Midbrain (tissue), 1 donor: ENCODE data around the gene CIPC.

Experiments used
- DNase-seq: peaks from one replicate; lab custom pipeline; 2025; lab: John Stamatoyannopoulos, UW

The CIPC gene, protein sequence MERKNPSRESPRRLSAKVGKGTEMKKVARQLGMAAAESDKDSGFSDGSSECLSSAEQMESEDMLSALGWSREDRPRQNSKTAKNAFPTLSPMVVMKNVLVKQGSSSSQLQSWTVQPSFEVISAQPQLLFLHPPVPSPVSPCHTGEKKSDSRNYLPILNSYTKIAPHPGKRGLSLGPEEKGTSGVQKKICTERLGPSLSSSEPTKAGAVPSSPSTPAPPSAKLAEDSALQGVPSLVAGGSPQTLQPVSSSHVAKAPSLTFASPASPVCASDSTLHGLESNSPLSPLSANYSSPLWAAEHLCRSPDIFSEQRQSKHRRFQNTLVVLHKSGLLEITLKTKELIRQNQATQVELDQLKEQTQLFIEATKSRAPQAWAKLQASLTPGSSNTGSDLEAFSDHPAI

DNA sequence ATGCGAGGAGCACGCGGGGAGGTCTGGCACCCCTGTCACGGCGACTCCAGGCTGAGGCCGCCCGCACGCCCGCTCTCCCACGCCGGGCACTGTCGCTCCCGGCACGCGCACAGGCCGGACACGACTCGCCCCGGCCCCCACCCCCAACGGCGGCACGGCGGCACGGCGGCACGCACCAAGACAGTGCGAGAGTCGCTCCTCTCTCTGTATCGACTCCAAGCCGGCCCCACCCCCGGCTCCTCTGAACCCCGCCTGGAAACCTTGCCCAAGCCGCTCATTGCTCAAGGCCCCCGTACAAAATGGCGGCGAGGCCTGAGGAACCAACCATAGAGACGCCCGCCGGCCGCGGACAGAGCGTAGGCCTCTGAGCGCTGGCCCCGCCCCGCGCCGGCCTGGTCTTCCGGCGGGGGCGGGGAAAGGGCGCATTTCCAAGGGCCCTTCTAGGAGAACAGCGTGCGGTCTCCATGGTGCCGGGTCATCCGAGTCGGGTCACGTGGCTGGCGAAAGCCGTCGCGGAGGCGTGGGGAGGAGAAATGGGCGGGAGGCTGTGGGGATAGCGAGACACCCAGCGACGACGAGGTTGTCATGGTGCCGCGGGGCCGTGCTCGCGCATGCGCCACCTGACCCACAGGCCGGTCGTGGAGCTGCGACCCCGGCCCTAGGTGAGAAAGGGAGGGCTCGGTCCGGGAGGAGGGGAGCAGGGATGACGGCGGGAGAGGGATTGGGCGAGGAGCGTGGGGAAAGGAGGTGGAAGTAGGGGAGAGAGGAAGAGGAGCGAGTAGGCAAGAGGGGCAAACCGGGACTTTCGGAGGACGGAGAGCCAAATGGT lies at the start of gene CIPC:
Gene CIPC (plus strand): TSS at position 559 of the 829 bp plus-strand sequence. CDS start 7,451 bp downstream, outside the sequence.
- peak; percentile 100 for DNase-seq

DNA sequence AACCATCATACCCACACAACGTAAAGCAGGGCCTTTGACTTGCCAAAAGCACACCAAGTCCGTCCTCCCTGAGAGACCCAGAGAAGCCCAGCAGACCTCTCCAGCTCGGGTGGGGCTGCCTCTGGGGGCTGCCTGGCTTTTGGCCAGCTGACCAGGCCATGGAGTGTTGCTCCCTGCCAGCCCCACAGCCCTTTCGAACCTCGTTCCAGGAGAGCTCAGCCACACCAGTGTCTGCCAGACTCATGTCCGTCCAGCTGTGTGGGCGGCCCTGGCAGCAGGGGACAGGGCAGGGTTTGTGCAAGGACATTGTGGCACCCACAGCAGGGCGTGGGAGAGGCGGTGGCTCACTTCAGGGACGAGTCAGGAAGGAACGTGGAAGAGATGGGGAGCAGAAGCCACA lies 46.9 kb upstream of the CIPC start:
- DNase-seq = no peak

DNA sequence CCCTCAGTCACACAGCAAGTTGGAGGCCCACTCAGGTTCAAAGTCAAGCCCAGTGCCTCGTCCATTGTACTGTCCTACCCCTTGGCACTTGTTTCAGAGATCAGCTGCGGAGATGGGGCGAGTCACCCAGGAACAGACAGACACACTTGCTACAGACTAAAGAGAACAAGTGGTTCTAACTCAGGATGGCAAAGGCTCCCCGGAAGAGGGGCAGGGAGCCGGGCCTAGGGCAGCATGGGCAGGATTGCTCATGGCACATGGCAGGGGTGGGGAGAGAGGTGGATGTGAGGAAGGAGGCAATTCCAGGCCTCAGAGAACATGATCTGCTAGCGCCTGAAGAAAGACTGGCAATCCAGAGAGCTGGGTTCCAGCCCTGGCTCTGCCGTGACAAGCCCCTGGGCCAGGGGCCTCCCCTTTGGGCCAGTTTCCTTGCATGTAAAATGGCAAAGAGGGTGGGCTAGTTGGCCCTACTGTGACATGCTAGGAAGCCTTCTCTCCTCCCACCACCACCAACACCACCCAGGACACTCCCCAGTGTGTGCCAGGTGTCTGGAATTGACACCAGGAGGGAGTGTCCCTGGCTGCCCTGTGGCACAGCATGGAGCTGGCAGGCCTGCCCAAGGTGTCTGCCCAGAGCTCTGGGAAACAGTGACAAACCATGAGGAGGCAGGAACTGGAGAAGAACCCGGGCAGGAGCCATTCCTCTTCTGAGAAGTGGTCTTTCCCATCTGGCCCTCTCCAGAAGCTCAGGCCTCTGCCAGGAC lies 45.6 kb upstream of the CIPC start:
- DNase-seq = no peak

DNA sequence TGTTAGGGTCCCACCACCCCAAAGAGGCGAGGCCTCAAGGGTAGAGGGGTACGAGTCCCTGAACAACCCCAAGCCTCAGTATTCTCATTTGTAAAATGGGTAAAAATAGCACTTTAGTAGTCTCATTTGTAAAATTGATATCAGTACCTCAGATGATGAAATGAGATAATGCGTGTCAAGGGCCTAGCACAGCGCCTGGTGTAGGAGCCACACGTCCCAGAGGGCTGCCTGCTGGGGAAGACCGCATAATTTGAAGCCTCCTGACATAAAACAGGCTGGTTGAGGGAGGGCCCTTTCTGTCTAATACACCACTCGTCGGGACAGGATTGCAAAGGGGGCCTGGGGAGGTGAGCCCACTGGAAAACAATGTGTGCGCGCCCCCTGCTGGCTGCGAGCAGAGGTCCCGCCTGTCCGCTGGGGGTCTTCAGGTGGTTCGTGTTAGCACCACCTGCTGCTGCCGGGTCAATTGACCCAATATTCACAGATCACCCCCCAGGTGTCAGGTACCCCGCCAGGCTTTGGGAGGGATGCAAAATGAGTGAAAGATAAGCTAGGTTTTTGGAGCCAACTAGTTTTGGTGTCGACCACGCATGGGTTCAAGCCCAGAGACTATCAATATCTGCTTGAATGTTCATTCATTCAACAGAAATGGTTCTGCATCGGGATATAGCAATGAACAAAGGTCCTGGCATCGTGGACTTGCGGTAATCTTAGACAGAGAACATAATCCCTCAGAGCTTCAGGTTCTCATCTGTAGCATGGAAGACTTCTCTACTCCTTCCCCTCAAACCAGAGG lies 44.8 kb upstream of the CIPC start:
- DNase-seq = peak; percentile 53

DNA sequence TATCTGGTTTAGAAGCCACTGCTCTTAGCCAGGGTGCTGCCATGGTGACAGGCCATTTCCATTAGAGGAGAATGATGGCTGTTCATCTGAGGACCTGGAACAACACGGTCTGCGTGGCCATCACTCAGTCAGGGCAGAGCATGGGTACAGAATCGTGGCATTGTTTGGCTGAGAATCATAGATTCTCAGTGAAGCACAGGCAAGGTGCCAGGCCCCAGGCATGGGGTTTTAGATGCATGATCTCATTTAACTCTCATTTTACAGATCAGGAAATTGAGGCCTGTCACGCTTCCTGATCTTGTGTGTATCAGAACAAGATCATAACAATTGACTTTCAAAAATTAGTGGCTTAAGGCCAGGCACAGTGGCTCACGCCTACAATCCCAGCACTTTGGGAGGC lies 42.8 kb upstream of the CIPC start:
- DNase-seq = no peak

DNA sequence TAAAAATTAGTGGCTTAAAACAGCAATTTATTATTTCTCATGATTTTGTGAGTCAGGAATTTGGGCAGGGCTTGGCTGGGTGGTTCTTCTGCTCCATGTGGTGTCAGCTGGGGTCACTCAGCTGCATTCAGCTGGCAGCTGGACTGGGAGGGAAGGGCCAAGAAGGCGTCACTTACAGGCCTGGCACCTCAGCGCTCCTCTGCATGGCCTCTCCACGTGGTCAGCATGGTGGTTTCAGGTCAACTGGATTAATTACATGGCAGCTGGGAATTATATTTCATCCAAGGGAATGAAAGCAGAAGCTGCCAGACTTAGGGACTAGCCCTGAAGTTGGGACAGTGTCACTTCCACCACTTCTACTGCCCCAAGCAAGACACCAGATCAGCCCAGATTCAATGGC lies 42.1 kb upstream of the CIPC start:
- DNase-seq = no peak

DNA sequence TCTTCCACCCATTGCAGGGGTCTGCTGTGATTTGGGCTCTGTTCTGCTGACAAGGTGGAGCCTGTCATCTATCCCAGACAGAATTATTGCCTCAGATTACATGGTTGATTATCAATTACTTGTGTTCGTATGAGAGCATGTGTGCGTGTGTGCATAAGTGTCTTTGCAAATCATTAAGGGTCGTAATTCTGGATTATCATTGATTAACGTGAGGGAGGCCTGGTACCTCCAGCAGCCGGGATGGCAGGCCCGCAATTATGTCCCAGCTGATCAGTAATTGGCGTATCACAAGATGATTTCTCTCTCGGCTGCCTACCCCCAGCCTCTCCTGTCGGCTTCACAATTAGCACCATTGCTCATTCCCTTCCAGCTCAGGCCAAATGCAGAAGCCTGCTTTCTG lies 39.9 kb upstream of the CIPC start:
- no peak for DNase-seq

DNA sequence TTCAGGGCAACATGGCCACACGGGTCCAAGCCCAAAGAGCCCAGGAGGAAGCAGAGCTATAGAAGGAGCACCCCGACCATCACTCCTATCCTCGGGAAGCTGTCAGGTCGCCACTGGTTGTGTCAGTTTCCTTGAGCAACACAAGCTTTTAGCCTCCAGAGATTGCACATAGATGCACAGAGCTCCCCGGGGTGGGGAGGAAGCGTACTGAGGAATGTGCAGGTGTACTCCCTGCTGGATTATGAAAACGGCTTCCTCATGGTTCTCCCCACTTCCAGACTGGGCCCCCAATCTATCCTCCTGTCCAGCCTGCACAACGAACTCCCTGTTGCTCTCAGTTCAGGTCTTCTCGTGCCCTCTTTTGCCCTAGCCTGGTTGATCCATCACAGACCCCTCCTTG lies 39.3 kb upstream of the CIPC start:
- DNase-seq = no peak

DNA sequence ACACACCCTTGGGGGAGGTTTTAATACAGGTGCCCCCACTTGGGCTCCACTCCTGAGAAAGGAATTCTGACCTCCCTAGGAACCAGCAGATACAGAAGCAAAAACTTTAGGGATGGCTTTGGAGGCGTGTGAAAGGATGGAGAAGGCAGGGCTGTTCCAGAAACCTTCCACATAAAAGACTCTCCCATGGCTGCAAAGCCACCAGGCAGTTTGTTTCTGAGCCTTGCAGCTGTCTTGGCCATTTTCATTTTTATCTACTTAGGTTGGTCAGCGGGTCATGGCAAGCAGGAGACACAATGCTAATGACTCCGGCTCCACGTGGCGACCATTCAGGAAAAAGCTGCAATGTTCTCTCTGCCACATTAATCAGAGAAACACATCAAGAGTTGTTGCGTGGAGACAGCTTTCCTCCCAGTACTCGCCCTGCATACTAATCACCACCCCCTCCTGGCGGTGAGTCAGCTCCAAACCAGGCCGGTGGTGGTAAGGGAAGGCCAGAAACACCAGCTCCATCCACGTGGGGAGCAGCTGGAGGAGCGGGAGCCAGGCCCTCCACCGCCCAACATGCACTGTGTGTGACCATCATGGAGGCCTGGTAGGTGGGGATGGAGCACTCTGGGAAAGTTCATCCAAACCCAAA lies 38.7 kb upstream of the CIPC start:
- DNase-seq = peak; percentile 69

DNA sequence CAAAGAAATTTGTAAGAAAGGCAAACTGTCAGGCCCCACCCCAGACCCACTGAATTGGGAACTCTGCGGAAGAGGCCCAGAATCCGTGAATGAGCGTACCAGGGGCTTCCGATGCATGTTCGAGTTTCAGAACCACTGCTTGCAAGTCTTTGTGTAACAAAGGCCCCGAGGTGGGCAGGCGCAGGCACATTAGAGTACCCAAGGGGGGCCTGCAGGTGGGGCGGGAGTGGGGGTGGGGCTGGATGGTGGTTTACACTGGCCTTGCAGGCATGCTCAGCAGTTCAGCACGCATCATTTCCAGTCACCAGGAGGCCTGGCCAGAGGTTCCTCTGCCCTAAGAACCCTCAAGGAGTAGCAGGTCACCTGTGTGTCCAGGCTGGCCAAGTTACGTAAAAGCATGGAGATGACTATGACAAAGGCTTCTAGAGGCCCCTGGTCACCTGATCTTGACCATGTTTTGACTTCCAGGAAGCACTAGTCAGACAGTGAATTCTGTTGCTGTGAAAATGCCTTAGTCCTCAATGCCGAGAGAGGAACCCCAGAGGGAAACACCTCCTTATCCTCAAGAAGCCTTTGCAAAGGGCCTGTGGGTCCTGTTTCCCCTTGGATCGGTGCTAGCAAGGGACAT lies 36.3 kb upstream of the CIPC start:
- no peak for DNase-seq

DNA sequence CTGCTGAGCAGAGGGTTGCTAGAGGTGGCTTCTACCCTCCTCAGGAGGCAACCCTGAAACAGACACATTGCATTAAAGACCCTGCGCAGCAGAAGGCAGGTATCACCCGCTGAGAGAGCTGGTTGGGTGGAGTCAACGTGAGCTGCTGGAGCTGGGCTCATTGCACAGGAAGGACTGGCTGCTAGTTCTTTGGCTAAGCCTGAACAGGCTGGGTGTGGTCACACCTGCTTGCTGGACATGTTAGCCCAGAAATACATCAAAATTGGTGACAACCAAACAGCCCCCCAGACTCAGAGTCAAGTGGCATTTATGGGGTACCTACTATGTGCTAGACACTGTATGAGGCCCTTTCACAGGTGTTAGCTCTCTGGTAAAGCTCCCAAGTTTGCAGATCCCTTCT lies 35.8 kb upstream of the CIPC start:
- no peak for DNase-seq

DNA sequence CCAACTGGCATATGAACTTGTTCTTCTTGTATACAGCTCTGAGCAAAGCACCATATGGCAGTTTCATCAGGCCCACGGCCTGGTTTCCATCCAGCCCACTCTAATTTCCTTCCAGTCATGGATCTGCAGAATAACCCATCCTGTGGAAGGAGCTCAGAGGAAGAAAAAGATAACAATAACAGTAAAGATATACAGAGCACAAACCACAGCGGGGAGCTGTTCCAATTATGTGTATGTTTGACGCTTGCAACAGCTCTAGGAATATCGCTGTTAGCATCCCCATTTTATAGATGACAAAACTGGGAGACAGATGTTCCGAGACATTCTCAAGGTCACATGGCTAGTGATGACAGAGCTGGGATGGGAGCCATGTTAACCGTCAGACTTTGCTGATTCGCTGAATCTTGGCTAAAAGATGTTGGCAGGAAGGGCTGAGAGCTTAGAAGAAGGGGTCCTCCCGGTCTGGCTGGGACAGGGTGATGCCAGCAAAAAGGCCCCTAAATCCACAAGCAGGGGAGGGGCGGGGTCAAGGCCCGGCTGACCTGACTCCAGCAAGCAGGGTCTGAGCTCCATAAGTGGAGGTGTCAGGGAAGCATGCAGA lies 34.4 kb upstream of the CIPC start:
- no peak for DNase-seq

DNA sequence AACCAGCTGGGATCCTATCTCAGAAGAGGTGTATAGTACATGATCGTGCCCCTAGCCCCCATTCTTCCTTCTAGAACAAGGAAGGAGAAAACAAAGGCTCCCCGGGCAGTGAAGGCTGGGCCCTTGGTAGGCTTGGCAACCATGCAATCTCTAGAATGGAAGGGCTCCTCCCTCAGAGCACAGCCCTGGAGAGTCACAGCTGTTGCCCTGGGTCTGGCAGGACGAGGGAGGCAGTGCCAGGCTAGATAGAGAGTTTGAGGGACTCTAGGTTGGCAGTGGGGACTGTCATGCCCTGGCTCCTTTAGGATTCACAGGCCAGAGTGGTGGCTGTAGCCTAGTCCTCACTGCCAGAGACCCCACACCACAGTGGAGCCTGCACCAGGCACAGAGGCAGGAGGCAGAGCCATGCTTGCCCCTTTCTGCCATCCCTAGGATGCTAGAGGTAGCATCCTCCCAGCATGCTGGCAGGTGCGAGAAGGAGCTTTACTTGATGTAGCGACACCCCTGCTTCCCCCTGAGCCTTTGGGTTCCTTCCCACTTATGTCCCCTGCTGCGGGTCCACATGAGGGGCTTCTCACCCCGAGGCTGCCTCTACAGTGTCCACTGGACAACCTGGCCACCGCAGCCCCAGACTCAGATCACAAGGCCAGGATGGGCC lies 33.4 kb upstream of the CIPC start:
- DNase-seq = no peak

DNA sequence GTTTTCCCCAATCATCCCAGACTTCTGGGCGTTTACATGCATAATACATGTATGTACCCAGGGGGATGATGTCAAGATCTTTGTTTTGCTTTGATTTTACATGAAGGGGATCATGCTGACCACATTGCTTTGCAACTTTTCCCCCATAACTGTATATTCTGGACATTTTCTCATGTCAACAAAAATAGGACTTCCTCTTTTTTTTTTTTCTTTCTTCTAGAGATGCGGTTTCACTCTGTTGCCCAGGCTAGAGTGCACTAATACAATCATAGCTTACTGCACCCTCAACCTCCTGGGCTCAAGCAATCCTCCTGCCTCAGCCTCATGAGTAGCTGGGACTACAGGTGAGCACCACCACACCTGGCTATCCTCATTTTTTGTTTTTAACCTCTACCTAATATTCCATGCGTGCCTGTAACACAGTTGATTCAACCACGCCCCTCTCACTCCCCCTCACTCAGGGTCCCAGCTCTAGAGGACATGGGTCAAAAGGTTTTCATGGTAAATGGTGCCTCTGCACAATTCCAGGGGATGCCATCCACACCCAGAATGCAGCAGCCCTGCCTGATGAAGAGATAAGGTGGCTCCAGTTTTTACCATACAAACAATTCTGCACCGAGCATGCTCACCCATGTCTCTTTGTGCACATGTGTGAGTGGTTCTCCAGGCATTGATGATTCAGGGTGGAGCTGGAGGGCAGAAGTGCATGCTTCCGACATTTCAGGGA lies 32.0 kb upstream of the CIPC start:
- no peak for DNase-seq

DNA sequence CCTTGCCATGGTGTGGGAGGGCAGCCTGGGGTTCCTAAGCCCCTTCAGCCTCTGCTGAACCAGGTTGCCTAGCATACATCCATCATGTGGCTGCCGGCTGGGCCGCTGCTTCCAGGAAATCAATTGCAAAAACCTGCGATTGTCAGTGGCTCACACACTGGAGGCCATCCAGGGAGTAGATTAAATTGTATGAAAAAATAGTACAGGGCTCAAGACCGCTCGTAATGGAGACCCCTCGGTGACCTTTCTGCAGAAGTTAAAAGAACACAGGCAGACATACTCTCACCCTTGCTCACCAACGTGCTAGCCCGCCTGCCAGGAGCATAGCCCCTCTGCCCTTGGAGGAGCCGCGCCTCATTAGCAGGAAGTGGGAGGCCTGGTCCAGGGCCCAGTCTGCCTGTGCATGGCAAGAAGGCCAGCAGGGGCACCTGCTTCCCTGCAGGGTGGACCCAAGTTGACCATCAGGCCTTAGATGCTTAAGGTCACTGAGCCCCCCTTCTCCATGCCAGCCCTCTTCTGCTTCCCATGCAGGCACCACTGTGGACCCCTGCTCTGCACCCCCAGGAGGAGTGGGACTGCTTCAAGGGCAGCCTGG lies 31.4 kb upstream of the CIPC start:
- DNase-seq = no peak

DNA sequence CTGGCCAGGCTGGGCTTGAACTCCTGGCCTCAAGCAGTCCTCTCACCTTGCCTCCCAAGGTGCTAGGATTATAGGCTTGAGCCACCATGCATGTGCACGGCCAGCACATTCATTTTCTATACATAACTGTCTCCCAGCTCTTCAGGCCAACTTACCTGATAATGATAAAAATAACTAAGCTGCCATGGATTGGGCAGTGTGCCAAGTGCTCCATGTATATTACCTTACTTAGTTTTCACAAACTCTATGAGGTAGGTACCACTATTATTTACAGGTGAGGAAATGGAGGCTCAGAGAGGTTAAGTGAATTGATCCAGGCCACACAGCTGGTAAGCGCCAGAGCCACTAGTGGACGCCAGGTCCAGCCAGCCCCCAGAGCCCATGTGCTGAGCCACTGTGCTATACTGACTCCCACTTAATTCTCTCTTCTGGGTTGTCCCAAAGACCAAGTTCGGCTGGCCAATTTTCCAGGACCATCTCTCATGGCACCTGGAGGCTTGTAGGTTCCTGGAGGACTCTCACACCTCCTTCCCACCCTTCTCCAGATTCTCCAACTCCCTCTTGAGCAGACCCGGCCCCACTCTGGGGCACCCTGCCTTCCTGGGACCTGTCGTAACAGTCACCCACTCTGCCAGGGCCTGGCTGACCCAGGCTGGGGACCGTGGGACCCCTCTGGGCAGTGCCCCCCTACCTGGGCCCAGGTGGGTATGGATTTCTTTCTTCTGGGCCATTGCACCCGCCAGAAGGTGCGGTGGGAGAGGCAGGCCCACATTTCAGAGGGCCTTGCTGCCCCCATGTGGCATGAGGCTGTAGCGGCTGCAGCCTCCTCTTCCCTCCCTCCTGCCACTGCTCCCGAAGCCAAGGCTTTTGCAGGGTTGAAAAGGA lies 30.2 kb upstream of the CIPC start:
- DNase-seq = peak; percentile 70

DNA sequence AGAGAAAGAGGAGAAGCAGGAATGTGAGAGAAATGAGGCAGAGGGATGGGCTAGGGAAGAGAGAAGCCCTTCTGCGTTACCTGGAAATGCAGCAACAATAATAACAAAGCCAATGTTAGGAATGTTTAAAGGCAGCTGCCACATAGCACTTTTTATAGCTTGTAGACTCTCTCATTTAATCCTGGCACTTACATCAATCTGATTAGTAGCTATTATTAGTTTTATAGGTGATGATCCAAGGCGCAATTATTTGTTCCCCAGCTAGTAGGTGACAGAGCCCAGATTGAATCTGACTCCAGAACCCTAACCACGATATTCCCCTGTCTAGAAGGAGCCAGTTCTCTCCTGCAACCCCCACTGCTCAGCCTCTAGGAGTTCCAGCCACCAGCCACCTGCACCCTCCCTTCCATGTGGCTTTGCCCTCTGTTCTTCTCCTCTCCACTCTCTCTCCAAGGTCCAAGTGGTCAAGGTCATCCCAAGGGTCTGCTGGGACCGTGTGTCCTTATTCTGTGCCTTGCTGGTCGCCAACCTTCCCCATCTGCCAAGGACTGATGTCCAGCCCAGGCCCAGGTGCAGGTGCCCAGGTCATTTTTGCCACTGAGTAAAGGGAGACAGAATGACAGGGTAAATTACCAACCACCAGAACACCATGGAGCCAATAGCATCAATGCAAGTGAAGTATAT lies 29.4 kb upstream of the CIPC start:
- DNase-seq = no peak
